Endothelial cell of umbilical vein (primary cell): ENCODE measurements around the gene ITGB8. TPM values are rescaled to one million over a fixed set of nuclear protein-coding genes. Genes with fewer than 3 reads are reported as not detected.

Experiments
- BruUV-seq: library from RNA; stranded (reverse); fragments of 400-500 nt; replicated peaks from 2 replicates; lab custom pipeline; 2021; lab: Mats Ljungman, UMichigan
- CTCF ChIA-PET: fragments of 300-600, 350-600 bp; sonication (Branson Sonifier 250); formaldehyde crosslinking; loops from one replicate; lab custom pipeline; 2021; ENCODE audit warnings: antibody characterized with exemption, inconsistent platforms; lab: Charles Lee
- POLR2A ChIA-PET: fragments of 300-600, 350-600 bp; sonication (Branson Sonifier 250); formaldehyde crosslinking; loops from one replicate; lab custom pipeline; 2021; ENCODE audit warnings: antibody characterized with exemption, inconsistent platforms; lab: Charles Lee
- DNase-seq: peaks from one replicate; pipeline ENCODE4 v3.0.0-alpha.2; 2011; ENCODE audit warnings: low read depth, low spot score
- FAIRE-seq: peaks from 2 replicates; lab custom pipeline; 2011; peaks lifted over from hg19 to GRCh38; lab: Jason Lieb, UNC
- H2AFZ ChIP-seq: 2 replicates; pipeline ENCODE4 v1.6.0; 2012; ENCODE audit warnings: low read depth, low read length, control low read depth, inconsistent platforms
- H3K27ac ChIP-seq: 2 replicates; pipeline ENCODE4 v1.5.1; 2011; ENCODE audit warnings: low read depth, mild to moderate bottlenecking, control low read depth, low read length, moderate library complexity; ENCODE audit not compliant: insufficient read depth
- H3K27me3 ChIP-seq, 2 experiments: 2 replicates each; pipeline versions ENCODE4 v1.6.0 to v1.6.1; 2011; ENCODE audit warnings: low read length in 2 of 2, mixed read lengths in 1 of 2; ENCODE audit not compliant: control insufficient read depth in 2 of 2, insufficient read depth in 2 of 2
- H3K36me3 ChIP-seq, 2 experiments: 2 replicates in 1 of 2; 3 replicates in 1 of 2; pipeline ENCODE4 v1.5.1; 2011; ENCODE audit warnings: low read length in 2 of 2, mild to moderate bottlenecking in 1 of 2, moderate library complexity in 1 of 2; ENCODE audit not compliant: control insufficient read depth in 2 of 2, insufficient read depth in 2 of 2; ENCODE audit errors: extremely low read depth in 1 of 2
- H3K4me1 ChIP-seq: 3 replicates; pipeline ENCODE4 v1.5.1; 2011; ENCODE audit warnings: mild to moderate bottlenecking, low read length; ENCODE audit not compliant: control insufficient read depth, insufficient read depth; ENCODE audit errors: extremely low read depth
- H3K4me2 ChIP-seq: 2 replicates; pipeline ENCODE4 v1.6.1; 2011; ENCODE audit warnings: low read length, control low read depth, mixed read lengths; ENCODE audit not compliant: insufficient read depth
- H3K4me3 ChIP-seq, 3 experiments: fragments of 200-600 bp in 1 of 3; sonication (generic), shearing (Covaris generic) in 1 of 3; replicated peaks in 1 of 3; 2 replicates each; pipeline ENCODE4 v1.5.1; 2011 to 2016; ENCODE audit warnings: control low read depth in 3 of 3, low read length in 3 of 3, mild to moderate bottlenecking in 2 of 3, inconsistent platforms in 1 of 3, low read depth in 1 of 3, moderate library complexity in 1 of 3; ENCODE audit not compliant: insufficient read depth in 1 of 3
- H3K79me2 ChIP-seq: 2 replicates; pipeline ENCODE4 v1.6.0; 2012; ENCODE audit warnings: low read length, inconsistent platforms; ENCODE audit not compliant: control insufficient read depth, insufficient read depth
- H3K9ac ChIP-seq: replicated peaks from 2 replicates; pipeline ENCODE3; 2011; ENCODE audit warnings: low read length, control low read depth; ENCODE audit not compliant: insufficient read depth; ENCODE audit errors: extremely low read depth
- H3K9me1 ChIP-seq: replicated peaks from 3 replicates; pipeline ENCODE4 v1.6.0; 2011; ENCODE audit warnings: mild to moderate bottlenecking, low read length; ENCODE audit not compliant: control insufficient read depth, insufficient read depth; ENCODE audit errors: extremely low read depth
- H3K9me3 ChIP-seq: replicated peaks from 2 replicates; pipeline ENCODE4 v1.5.1; 2012; ENCODE audit warnings: low read length, inconsistent platforms; ENCODE audit not compliant: control insufficient read depth, insufficient read depth
- H4K20me1 ChIP-seq: replicated peaks from 2 replicates; pipeline ENCODE3; 2011; ENCODE audit warnings: mild to moderate bottlenecking, low read length; ENCODE audit not compliant: control insufficient read depth, insufficient read depth; ENCODE audit errors: extremely low read depth
- CTCF ChIP-seq, 2 donors: IDR thresholded peaks; 1 replicate in 1 of 2; 2 replicates in 1 of 2; pipeline ENCODE4 v1.5.1; 2011; ENCODE audit warnings: low read length in 2 of 2, mild to moderate bottlenecking in 2 of 2, moderate library complexity in 2 of 2, control low read depth in 1 of 2, inconsistent platforms in 1 of 2, low read depth in 1 of 2; ENCODE audit not compliant: insufficient read depth in 1 of 2; ENCODE audit errors: extremely low read depth in 1 of 2
- EZH2 ChIP-seq: IDR thresholded peaks from 2 replicates; pipeline ENCODE4 v1.6.1; 2012; ENCODE audit warnings: borderline replicate concordance, low read depth, mild to moderate bottlenecking, moderate library complexity, low read length, inconsistent platforms; ENCODE audit not compliant: severe bottlenecking
- FOS ChIP-seq: IDR thresholded peaks from 2 replicates; pipeline ENCODE4 v1.6.1; 2011; ENCODE audit warnings: mild to moderate bottlenecking, low read length, moderate library complexity, borderline replicate concordance; ENCODE audit not compliant: insufficient read depth
- GATA2 ChIP-seq: IDR thresholded peaks from 2 replicates; pipeline ENCODE4 v1.7.0; 2011; ENCODE audit warnings: low read depth, mild to moderate bottlenecking, moderate library complexity, mixed read lengths, low read length; ENCODE audit not compliant: insufficient read length, insufficient read depth
- JUN ChIP-seq: IDR thresholded peaks from 2 replicates; pipeline ENCODE4 v1.6.1; 2011; ENCODE audit warnings: borderline replicate concordance, low read depth; ENCODE audit not compliant: insufficient read length, insufficient read depth
- MAX ChIP-seq: IDR thresholded peaks from 2 replicates; pipeline ENCODE4 v1.6.1; 2011; ENCODE audit not compliant: insufficient read depth, insufficient read length
- MYC ChIP-seq: IDR thresholded peaks from one replicate; pipeline ENCODE4 v1.6.1; 2011; ENCODE audit warnings: mild to moderate bottlenecking, low read depth, low read length
- POLR2A ChIP-seq: IDR thresholded peaks from 2 replicates; pipeline ENCODE4 v1.6.1; 2012; ENCODE audit warnings: low read depth, mild to moderate bottlenecking, control low read depth, low read length
- POLR2AphosphoS5 ChIP-seq: IDR thresholded peaks from 2 replicates; pipeline ENCODE4 v1.6.1; 2012; ENCODE audit warnings: low read depth, mild to moderate bottlenecking, control low read depth, low read length, moderate library complexity; ENCODE audit not compliant: insufficient read depth
- dilution Hi-C: fragments of 300-500 bp; cut with MboI; formaldehyde crosslinking; loops from one replicate; pipeline ENCODE4 v1.15.0; 2019; ENCODE audit warnings: low sequenced_read_pairs; ENCODE audit not compliant: extremely low pct_ligation_motif_present
- intact Hi-C: fragments of 100-400 bp; cut with micrococcal nuclease; formaldehyde crosslinking; loops from one replicate; pipeline ENCODE4 v1.10.0; 2022
- polyA plus RNA-seq, 4 experiments: library from polyadenylated mRNA; depleted of rRNA in 3 of 4; stranded (reverse) in 3 of 4; unstranded in 1 of 4; fragments of >200 nt; gene quantifications; 2 replicates each; pipeline versions ENCODE4 v1.2.1 to v1.2.3, GENCODE V29; 2011 to 2012; ENCODE audit warnings: missing spikeins in 1 of 4
- total RNA-seq: library from RNA; stranded (reverse); gene quantifications from 2 replicates; pipeline ENCODE4 v1.2.3, GENCODE V29; 2021

Gene ITGB8
- total and polyA plus RNA-seq, 2 donors (not counting 3 experiments of a cell fraction or from before 2014, with no cell fraction given): 2.9 to 8.2 TPM

- Histone ChIP-seq H3K9ac (no peak overlapping the region), H3K9me1 (no peaks in the 10 kb centered on the region), H3K27ac (no peak overlapping the region), H4K20me1 (no peaks in the 10 kb centered on the region), H3K4me3 (no peak overlapping the region), H3K9me3 (no peaks in the 10 kb centered on the region), H3K79me2 (no peaks in the 10 kb centered on the region), H3K27me3 (no peaks in the 10 kb centered on the region), H2AFZ (no peak overlapping the region), H3K4me2 (no peak overlapping the region), H3K4me1 (no peaks in the 10 kb centered on the region), H3K36me3 (no peaks in the 10 kb centered on the region)
- DNase-seq (no peak), FAIRE-seq (no peak)
- POLR2A ChIA-PET: no interaction called here
- no TSS peak for BruUV-seq
- dilution Hi-C loops (no loop called here), intact Hi-C loops (no loop called here)
- TF ChIP-seq MAX (no peak), CTCF (IDR thresholded peaks at IDR 0.05; ENCODE audit: extremely low read depth in 1 of 2, insufficient read depth in 1 of 2, low read depth in 1 of 2, low read length in 2 of 2) (no peak), MYC (no peak), JUN (no peak), EZH2 (no peak), POLR2AphosphoS5 (no peak), FOS (no peak), GATA2 (no peak), POLR2A (no peak)
- CTCF ChIA-PET: interaction anchor here (1.0 kb wide), 1 partner anchor 180 kb away, joined by 3 read pairs; no protein-coding TSS in a partner anchor
Measured at GRCh38 chr7:20417675-20418382, 87.1 kb downstream of the ITGB8 start.
